Stimulated activated CD8-positive, alpha-beta memory T cell treated with anti-CD3 and anti-CD28 coated beads, Interleukin-7, amount 100 ng/mL, for 4 hours (primary cell): ENCODE data around the gene APLP2.
A peak's percentile ranks its signal among the peaks of the same experiment; 100 is the strongest.
"Not testable (repeated sequence)": the region's sequence is repeated elsewhere in the genome, so short reads cannot be mapped to it uniquely, and the experiment has no call there.

ENCODE experiments used
- DNase-seq, 2 donors: peaks; one replicate each; pipeline ENCODE4 v3.0.0-alpha.2; 2020; ENCODE audit warnings: low read depth in 2 of 2

Gene APLP2

GRCh38 chr11:130069659-130070108 lies at the start of gene APLP2:
Gene APLP2, plus strand, starts transcription at chr11:130069894. Its CDS starts 84 bp downstream, at chr11:130069978.
- DNase-seq = peak; percentile 97

- no peak for DNase-seq
These were observed 49.4 kb upstream of the APLP2 start for GRCh38 chr11:130020323-130020722.

DNA sequence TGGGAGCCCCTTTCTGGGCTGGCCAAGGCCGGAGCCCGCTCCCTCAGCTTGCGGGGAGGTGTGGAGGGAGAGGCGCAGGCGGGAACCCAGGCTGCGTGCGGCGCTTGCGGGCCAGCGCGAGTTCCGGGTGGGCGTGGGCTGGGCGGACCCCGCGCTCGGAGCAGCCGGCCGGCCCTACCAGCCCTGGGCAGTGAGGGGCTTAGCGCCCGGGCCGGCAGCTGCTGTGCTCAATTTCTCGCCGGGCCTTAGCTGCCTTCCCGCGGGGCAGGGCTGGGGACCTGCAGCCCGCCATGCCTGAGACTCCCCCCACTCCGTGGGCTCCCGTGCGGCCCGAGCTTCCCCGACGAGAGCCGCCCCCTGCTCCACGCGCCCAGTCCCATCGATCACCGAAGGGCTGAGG lies 48.1 kb upstream of the APLP2 start:
- not testable (repeated sequence) for DNase-seq

DNA sequence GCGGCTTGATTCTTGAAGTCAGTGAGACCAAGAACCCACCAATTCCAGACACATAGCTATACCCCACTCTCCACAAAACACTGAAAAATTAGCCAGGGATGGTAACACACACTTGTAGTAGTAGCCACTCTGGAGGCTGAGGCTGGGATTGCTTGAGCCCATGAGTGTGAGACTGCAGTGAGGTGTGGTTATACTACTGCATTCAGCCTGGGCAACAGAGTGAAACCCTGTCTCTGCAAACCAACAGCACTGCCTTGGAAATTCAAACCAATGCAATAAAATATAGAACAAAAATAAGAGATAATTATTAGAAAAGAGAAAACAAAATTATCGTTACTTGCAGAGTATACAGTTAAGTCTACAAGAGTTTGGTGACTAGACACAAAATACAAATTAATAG lies 46.9 kb upstream of the APLP2 start:
- no peak for DNase-seq

DNA sequence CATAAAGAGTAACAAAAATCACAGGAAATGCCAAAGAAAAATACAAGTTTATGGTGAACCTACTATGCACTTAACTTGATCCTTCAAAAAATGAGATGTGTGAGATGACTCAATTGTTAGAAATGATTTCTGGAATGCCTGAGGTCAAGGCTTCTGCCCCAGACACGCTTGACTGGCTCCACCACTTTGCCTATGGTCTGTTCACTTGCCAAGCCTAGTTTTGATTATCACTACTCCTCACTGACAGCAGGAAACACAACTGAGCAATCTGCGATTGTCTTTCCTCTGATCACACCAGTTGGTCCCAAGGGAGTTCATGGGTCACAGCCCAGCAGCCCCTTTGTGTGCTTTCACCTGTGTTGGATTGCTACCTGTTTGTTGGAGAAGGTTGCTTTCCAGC lies 46.5 kb upstream of the APLP2 start:
- DNase-seq = no peak

GRCh38 chr11:130024361-130024760 lies 45.3 kb upstream of the APLP2 start:
- no peak for DNase-seq

- DNase-seq = no peak
These were observed 44.3 kb upstream of the APLP2 start for GRCh38 chr11:130025371-130025770.

DNA sequence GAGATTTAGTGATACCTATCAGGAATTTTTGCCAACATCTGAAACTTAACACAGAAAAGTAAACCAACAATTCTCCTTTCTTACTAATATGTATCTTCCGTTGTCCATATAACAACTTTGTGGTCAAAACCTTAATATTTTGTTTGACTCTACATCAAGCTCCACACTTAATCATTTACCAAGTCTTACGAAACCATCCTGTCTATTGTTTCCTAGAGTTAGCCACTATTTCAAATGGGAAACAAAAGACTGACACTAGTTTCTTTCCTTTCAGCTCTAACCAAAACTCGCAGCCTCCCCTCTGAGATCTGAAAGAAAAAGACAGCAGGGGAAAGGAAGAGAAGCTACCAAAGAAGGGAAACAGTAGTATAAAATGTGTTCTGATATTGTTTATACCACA lies 40.6 kb upstream of the APLP2 start:
- no peak for DNase-seq

GRCh38 chr11:130031056-130031455 lies 38.6 kb upstream of the APLP2 start:
- DNase-seq = no peak

- no peak for DNase-seq
These were observed 37.7 kb upstream of the APLP2 start for GRCh38 chr11:130031945-130032344.

DNA sequence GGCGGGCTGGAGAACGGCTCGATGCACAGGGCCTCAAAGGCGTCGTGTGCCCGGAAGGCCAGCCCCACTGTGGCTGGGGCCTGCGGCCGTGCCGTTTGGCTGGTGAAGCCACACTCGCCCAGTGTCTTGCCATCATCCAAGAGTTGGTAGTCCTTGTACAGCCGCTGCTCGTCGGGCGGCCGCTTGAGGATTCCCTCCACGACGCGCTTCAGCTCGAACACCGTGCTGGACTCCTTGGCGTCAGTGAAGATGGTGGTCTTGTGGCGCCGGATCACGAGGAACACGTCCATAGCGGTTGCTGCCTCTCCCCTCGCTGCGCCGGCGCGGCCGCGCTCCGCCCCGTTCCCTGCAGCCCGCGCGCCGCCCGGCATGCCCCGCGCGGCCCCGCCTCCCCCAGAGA lies 36.8 kb upstream of the APLP2 start:
- no peak for DNase-seq

DNA sequence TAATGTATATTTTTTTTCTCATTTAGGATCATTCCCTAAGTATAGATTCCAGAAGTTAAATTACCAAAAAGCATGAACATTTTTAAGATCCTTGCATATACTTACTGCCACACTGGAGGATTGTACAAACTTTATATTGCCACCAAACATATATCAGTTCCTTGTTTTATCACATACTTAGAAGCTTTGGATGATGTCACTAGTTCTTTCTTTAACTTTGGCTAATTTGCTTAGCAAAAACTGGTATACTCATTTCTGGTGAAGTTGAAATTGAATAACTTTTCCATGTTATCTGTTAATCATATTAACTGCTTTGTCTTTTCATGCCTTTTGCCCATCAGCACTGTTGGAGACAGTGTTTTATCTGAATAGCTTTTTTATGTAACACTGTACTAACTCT lies 35.5 kb upstream of the APLP2 start:
- DNase-seq = no peak

DNA sequence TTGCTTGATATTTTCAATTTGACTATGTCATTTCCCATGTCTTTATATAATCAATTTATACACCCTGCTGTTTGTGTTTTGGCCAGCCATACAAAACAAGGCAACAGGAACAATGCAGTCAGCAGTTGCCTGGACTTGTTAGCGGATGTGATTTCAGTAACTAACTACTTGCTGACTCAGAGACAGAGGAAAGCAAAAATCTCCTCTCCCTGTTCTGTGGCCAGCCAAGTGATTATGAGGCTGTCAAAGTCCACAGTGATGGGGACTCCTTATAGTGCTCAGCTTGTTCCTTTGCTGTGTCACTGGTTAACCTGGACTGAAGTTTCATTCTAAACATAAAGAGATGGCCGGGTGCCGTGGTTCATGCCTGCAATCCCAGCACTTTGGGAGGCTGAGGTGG lies 32.6 kb upstream of the APLP2 start:
- DNase-seq = no peak

DNA sequence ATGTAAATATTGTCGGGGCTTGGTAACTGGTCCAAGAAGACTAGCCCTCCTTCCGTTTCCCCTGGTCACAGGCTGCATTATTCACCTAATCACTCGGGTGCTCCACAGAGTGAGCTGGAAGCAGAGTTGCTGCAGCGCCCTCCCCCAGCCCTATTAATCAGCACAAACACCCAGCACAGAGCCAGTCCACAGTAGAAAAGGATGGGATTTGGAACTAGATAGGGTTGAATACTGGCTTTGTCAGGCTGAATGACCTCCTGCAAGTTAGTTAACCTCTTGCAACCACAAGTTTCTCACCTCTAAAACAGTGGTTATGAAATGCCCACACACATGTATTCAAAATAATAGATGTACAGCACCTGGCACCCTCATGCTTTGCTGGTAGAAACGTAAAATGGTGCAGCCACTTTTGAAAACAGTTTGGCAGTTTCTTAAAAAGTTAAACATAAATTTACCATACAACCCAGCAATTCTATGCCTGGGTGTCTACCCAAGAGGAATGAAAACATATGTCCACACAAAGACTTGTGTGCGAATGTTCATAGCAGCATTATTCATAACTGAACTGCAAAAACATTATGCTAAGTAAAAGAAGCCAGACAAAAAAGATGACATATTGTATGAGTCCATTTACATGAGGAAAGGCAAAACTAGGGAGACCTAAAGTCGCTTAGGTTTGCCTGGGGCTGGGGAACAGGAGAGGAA lies 31.7 kb upstream of the APLP2 start:
- DNase-seq = no peak

- no peak for DNase-seq
These were observed 29.3 kb upstream of the APLP2 start for GRCh38 chr11:130040281-130040940.

DNA sequence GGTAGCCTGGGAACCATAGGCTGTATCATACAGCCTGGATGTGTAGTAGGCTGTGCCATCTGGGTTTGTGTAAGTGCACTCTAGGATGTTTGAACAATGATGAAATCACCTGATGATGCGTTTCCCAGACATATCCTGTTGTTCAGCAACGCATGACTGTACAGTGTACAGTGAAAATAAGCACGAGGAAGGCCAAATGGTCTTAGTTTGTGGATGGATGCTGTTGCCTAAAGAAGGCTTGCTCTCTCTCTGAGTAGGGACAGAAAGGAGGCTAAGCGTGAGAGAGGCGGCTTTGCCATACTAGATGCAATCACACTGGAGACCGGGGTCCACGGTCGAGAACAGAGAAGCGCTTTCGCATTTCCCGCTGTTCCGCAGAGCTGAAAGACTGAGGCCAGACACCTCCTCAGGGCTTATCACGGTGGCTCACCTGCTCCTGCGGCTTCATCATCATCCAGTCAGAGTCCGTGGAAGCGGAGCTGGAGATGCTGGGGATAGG lies 27.6 kb upstream of the APLP2 start:
- no peak for DNase-seq

- DNase-seq = no peak
These were observed 26.1 kb upstream of the APLP2 start for GRCh38 chr11:130043575-130043974.

DNA sequence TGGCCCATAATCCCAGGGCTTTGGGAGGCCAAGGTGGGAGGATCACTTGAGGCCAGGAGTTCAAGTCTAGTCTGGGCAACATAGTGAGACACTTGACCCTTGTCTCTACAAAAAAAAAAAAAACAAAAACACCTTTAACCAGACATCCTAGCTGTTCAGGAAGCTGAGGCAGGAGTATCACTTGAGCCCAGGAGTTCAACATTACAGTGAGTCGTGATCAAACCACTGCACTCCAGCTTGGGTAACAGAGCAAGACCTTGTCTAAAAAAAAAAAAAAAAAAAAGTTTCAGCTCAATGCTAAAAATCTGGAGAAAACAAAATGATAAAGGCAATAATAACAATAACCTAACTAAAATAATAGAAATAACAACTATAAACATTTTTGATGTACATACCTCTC lies 22.6 kb upstream of the APLP2 start:
- no peak for DNase-seq

DNA sequence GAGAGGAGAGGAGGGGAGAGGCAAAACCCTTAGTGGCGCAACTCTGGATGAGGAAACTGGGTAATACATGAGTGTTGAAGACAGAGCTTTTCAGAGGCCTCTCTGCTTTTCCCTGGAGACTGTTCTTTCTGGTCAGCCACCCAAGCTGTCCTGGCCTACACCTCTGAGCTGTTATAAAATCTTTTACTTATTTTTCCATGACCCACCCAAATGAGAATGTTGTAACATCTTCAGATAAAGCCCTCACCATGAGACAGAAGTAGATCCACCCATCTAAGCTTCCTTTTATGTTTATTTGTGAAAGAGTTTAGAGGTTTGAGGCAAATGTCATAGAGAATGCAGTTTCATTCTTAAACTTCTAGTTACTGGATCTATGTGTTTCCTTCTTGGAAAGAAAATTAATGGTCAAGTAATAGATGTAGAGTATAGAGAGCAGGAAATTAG lies 20.3 kb upstream of the APLP2 start:
- no peak for DNase-seq

GRCh38 chr11:130050257-130050656 lies 19.4 kb upstream of the APLP2 start:
- DNase-seq = no peak

DNA sequence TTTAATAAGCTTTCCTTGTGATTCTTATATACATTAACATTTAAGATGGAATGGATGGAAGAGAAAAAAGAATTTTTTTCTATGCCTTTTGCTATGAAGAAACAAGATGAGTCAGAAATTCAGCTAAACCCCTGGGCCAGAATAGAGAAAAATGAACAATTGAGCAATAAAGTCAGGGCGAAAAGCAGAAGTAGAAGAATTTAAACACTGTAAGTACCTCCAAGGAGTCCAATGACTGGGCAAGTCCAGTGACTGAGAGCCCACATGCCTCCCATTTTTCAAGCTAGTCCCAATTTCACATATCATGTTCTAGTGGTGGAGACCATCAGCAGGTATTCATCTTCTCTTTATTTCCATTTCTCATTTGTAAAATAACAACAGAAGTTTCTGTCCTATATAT lies 18.6 kb upstream of the APLP2 start:
- DNase-seq = no peak

DNA sequence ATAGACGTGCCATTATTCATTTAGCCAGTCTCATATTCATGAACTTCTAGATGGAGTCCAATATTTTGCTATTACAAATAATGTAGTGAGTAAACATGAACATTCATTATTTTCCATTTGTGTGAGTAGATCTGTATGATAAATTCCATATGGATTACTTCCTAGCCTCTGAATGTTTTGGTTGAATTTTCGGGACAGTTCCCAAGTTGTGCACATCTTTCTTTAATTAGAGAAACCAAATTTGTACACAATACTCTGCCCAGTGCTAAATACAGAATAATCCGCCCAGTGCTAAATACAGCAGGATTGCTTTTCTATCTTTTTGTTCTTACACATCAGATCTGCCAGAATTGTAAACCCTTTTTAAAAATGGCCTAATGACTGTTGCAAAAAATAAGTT lies 17.1 kb upstream of the APLP2 start:
- no peak for DNase-seq

DNA sequence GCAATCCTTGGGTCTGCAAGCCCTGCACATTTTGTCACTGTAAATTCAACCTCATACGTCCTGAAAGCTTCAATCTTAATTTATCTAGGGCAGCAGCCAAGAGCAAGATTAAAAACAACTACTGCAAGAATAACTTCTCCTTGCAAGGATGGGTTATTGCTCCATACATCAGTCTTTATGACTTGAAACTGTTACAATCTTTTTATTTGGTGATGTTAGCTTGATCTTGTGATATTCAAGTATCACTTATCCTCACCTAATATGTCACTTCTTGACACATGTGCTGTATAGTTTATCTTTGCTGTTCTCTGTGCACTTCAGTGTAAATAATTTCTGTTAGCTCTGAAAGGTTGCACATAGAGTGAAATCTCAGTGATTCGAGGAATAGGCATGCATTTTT lies 14.7 kb upstream of the APLP2 start:
- no peak for DNase-seq
